BLaER1 treated with 17β-estradiol and CSF1 and Interleukin-3, amounts not matched to agents 10 nM and 100 nM (cell line): ENCODE data around the gene GSTO2.
A peak's percentile ranks its signal among the peaks of the same experiment; 100 is the strongest.

ENCODE experiments used
- H3K27ac ChIP-seq, 11 experiments: shearing (Covaris generic); formaldehyde crosslinking; 2 replicates each; pipeline ENCODE4 v1.8.1; 2022
- H3K27me3 ChIP-seq, 11 experiments: shearing (Covaris generic); formaldehyde crosslinking; 2 replicates each; pipeline ENCODE4 v1.8.1; 2022
- H3K36me3 ChIP-seq, 11 experiments: shearing (Covaris generic); formaldehyde crosslinking; 2 replicates each; pipeline ENCODE4 v1.8.1; 2022
- H3K4me1 ChIP-seq, 10 experiments: shearing (Covaris generic); formaldehyde crosslinking; 2 replicates each; pipeline ENCODE4 v1.8.1; 2022
- H3K4me2 ChIP-seq, 11 experiments: shearing (Covaris generic); formaldehyde crosslinking; 2 replicates each; pipeline ENCODE4 v1.8.1; 2022
- H3K4me3 ChIP-seq, 10 experiments: shearing (Covaris generic); formaldehyde crosslinking; 2 replicates each; pipeline ENCODE4 v1.8.1; 2022
- H3K9ac ChIP-seq, 11 experiments: shearing (Covaris generic); formaldehyde crosslinking; 2 replicates each; pipeline ENCODE4 v1.8.1; 2022
- H3K9me3 ChIP-seq, 11 experiments: shearing (Covaris generic); formaldehyde crosslinking; replicated peaks in 1 of 11; 2 replicates each; pipeline ENCODE4 v1.8.1; 2022
- H4K20me1 ChIP-seq, 11 experiments: shearing (Covaris generic); formaldehyde crosslinking; 2 replicates each; pipeline ENCODE4 v1.8.1; 2022
- Cebpa-rat ChIP-seq, 11 experiments: shearing (Covaris generic); IDR thresholded peaks; 2 replicates each; pipeline ENCODE4 v1.8.1; 2022

Gene GSTO2

DNA sequence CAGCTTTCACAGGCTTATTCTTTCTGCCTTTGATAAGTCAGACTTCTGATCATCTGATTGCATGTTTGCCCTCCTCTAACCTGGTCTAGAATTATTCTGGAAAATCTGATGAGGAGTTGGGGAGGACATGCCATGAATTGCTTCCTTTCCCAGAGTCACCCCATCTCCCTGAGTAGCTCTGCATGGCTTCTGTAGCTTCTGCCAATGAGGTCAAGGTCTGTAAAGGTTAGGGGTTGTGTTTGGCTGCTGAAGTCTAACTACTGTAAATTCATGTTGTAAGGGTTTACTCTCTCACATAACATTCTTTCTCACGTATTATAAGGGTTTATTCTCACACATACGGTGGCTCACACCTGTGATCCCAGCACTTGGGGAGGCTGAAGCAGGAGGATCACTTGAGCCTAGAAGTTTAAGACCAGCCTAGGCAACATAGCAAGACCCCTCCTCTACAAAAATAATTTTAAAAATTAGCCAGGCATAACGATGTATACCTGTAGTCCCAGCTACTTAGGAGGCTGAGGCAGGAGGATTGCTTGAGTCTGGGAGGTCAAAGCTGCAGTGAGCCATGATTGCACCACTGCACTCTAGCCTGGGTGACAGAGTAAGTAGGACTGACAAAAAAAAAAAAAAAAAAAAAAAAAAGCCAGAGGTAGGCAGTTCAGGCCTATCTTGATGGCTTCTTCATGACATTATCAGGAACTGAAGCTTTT, 10.7 kb downstream of the GSTO2 start:
- Histone ChIP-seq H3K36me3 (no peaks in the 10 kb centered on the region), H4K20me1 (no peaks in the 10 kb centered on the region), H3K9ac (no peak overlapping the region), H3K27me3 (peaks cover 8 to 18% (median 13%) of the 10 kb centered on the region in 11 experiments), H3K27ac (no peak overlapping the region), H3K4me3 (no peak overlapping the region), H3K4me2 (no peak overlapping the region), H3K4me1 (peaks cover 0 to 10% (median 4%) of the 10 kb centered on the region in 10 experiments; a peak in 10 of 20 replicates), H3K9me3 (no peaks in the 10 kb centered on the region)
- no peak for TF ChIP-seq Cebpa-rat (IDR thresholded peaks at IDR 0.05)

DNA sequence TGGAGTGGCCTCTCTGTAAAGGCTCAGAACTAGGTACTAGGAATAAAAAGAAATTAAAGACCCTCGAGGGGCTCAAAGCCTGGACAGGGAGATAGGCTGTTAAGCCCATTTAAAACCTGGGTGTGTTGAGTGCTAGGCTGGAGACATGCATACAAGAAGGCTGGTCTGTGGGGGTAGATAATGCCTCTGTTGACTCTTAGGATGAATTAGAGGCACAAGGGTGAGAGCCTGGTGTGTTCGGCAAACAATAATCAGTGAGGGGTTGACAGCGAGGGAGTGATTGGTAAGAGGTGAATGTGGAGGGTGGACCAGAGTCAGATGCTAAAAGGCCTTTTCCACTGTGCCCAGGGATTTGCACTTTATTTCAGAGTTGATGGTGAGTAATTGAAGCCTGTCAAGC, 12.7 kb downstream of the GSTO2 start:
- Histone ChIP-seq H3K27me3 (no peaks in the 10 kb centered on the region), H3K9me3 (no peaks in the 10 kb centered on the region), H3K36me3 (no peaks in the 10 kb centered on the region), H3K4me1 (peaks cover 0 to 7% (median 0%) of the 10 kb centered on the region in 10 experiments; a peak in 2 of 20 replicates), H3K4me2 (no peak overlapping the region), H3K27ac (no peak overlapping the region), H3K9ac (no peak overlapping the region), H4K20me1 (no peaks in the 10 kb centered on the region), H3K4me3 (no peak overlapping the region)
- TF ChIP-seq Cebpa-rat (IDR thresholded peaks at IDR 0.05): no peak

DNA sequence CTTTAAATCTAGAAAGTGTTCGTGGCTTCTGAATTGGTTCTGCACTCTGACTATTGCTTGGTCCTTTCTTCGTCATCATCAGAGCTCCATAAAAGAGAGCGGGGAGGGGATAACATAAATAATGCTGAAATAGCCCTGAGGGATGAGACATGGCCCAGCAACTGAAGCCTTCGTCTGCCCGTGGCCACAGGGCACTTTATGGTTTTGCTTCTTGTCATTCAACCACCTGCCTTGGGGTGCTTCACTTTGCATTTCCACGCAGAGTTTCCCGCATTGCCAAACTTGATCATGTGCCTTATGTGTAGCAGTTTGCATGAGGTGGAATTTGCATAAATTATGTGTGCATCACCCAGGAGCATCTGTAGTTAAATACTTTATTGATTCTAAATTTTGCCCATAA, 15.9 kb downstream of the GSTO2 start:
- H3K4me3 ChIP-seq: no peak overlapping the region
- no peak overlapping the region for H3K9ac ChIP-seq
- peaks cover 0 to 11% (median 0%) of the 10 kb centered on the region in 10 experiments; a peak in 2 of 20 replicates for H3K4me1 ChIP-seq
- no peaks in the 10 kb centered on the region for H4K20me1 ChIP-seq
- H3K36me3 ChIP-seq: no peaks in the 10 kb centered on the region
- H3K4me2 ChIP-seq: no peak overlapping the region
- TF ChIP-seq Cebpa-rat (IDR thresholded peaks at IDR 0.05): no peak
- H3K9me3 ChIP-seq: no peaks in the 10 kb centered on the region
- H3K27me3 ChIP-seq: no peaks in the 10 kb centered on the region
- H3K27ac ChIP-seq: no peak overlapping the region

DNA sequence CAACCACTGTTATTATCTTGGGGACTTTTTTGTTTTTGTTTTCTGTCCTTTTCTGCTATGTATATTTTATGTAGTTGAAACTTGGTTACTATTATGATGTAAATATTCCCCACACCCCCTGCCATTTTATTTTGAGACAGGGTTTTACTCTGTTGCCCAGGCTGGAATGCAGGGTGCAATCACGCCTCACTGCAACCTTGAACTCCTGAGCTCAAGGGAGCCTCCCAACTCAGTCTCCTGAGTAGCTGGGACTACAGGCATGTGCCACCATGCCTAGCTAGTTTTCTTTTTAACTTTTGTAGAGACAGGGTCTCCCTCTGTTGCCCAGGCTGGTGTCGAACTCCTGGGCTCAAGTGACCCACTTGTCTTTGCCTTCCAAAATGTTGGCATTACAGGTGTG, 18.0 kb downstream of the GSTO2 start:
- H3K4me1 ChIP-seq: peaks cover 0 to 23% (median 0%) of the 10 kb centered on the region in 10 experiments; a peak in 6 of 20 replicates
- no peak overlapping the region for H3K27ac ChIP-seq
- no peaks in the 10 kb centered on the region for H3K27me3 ChIP-seq
- no peak overlapping the region for H3K4me3 ChIP-seq
- no peaks in the 10 kb centered on the region for H4K20me1 ChIP-seq
- H3K9ac ChIP-seq: no peak overlapping the region
- no peaks in the 10 kb centered on the region for H3K9me3 ChIP-seq
- no peak overlapping the region for H3K4me2 ChIP-seq
- H3K36me3 ChIP-seq: no peaks in the 10 kb centered on the region
- no peak for TF ChIP-seq Cebpa-rat (IDR thresholded peaks at IDR 0.05)

DNA sequence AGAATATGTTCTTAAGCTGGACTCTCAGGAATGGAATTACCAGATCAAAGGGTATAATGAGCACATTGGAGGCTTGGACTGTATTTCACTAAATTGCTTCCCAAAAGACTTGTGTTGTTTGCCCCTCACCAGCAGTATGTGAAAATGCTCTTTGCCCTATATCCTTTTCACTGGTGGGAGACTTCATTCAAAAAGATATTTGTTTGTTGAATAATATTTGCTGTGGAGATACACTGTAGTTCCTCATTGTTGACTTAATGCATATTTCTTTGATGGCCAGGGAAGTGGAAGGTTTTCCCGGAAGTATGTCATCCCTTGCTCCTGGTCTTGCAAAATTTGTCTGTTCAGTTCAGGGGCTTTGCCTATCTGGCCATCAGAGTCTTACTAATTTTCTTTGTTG, 19.4 kb downstream of the GSTO2 start:
- H3K9ac ChIP-seq: no peak overlapping the region
- H3K4me3 ChIP-seq: no peak overlapping the region
- TF ChIP-seq Cebpa-rat (IDR thresholded peaks at IDR 0.05): no peak
- H4K20me1 ChIP-seq: no peaks in the 10 kb centered on the region
- H3K27ac ChIP-seq: no peak overlapping the region
- no peak overlapping the region for H3K4me2 ChIP-seq
- H3K4me1 ChIP-seq: peaks cover 0 to 30% (median 8%) of the 10 kb centered on the region in 10 experiments; a peak in 16 of 20 replicates
- H3K27me3 ChIP-seq: no peaks in the 10 kb centered on the region
- no peaks in the 10 kb centered on the region for H3K36me3 ChIP-seq
- H3K9me3 ChIP-seq: no peaks in the 10 kb centered on the region

DNA sequence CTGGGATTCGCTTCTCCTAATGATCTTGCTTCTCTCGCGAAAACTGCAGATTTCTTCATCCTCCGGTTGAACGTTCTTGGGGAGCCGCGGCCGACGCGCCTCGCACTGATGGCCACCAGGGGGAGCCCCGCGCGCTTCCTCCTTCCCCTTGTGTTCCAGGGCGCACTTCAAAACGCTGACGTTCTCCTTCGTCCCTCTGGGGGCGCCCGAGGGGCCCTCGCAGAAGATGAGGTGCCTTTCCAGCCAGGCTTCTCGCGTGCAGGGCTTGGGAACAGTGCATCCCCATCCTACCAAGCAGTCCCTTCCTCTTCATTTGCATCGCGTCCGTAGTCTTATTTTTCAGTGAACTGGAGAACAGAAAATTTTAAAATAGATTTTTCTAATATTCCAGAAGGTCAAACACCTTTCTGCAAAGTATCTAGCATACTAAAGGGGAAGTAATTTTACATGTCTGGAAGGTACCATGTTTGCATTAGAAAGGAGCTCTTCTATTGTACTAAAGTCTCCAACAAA, 22.5 kb downstream of the GSTO2 start:
- no peak for TF ChIP-seq Cebpa-rat (IDR thresholded peaks at IDR 0.05)
- H3K9me3 ChIP-seq: no peaks in the 10 kb centered on the region
- H3K4me2 ChIP-seq: peak overlapping the region in 4 of 11 experiments; percentile 23 to 48 (median 28); a peak in 6 of 22 replicates
- no peak overlapping the region for H3K9ac ChIP-seq
- H3K36me3 ChIP-seq: no peaks in the 10 kb centered on the region
- no peak overlapping the region for H3K27ac ChIP-seq
- H3K27me3 ChIP-seq: no peaks in the 10 kb centered on the region
- no peak overlapping the region for H3K4me3 ChIP-seq
- H4K20me1 ChIP-seq: no peaks in the 10 kb centered on the region
- H3K4me1 ChIP-seq: peaks cover 0 to 43% (median 14%) of the 10 kb centered on the region in 10 experiments; a peak in 16 of 20 replicates

DNA sequence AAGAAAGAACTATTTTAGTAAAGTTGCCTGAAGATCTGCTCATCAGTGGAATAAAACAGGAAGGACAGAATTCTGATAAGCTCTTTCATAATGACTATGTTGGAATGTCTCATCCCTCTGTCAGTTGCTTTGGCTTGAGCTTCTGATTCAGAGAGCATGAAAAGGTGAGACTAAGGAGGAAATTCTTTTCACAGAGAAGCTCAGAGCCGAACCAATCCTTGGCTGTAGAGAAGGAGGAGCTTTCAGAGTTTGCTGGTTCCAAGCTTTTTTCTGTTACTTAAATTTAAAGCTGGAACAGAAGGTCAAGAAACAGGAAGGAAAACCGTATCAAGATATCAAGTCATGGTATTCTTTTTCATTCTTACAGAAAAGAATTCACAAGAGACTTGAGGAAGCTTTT, 24.0 kb downstream of the GSTO2 start:
- H3K9me3 ChIP-seq: no peaks in the 10 kb centered on the region
- peak overlapping the region in 2 of 11 experiments; percentile 2 to 20; a peak in 4 of 22 replicates for H3K27ac ChIP-seq
- H3K27me3 ChIP-seq: no peaks in the 10 kb centered on the region
- H3K4me3 ChIP-seq: no peak overlapping the region
- H4K20me1 ChIP-seq: no peaks in the 10 kb centered on the region
- H3K9ac ChIP-seq: peak overlapping the region in 1 of 11 experiments; percentile 19; a peak in 1 of 22 replicates
- peaks cover 0 to 43% (median 14%) of the 10 kb centered on the region in 10 experiments; a peak in 16 of 20 replicates for H3K4me1 ChIP-seq
- no peak for TF ChIP-seq Cebpa-rat (IDR thresholded peaks at IDR 0.05)
- no peaks in the 10 kb centered on the region for H3K36me3 ChIP-seq
- H3K4me2 ChIP-seq: peak overlapping the region in 8 of 11 experiments; percentile 9 to 74 (median 40); a peak in 13 of 22 replicates

DNA sequence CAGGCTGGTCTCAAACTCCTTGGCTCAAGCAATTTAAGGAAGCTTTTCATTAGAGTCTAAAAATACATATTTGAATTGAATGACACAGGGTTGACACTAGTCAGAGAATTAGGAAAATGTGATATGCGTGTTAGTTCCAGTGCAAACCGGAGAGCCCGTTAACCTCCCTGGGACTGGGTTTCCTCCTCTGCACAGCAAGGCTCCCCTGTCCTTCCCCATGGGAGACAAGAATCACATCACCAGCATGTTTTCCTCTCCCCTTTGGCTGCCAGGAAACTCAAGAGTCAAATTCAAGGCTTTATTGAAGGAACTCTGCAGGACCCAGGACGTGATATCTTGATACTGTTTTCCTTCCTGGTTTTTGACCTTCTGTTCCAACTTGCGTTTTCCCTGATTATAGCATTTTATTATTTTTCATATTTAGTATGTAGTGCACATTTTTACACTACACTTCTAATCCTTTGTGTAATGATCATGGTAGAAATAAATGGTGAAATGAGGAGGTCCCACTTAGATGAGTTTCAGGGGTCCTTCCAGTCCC, 24.9 kb downstream of the GSTO2 start:
- Histone ChIP-seq H4K20me1 (no peaks in the 10 kb centered on the region), H3K9me3 (no peaks in the 10 kb centered on the region), H3K4me2 (peak overlapping the region in 5 of 11 experiments; percentile 33 to 74 (median 63); a peak in 11 of 22 replicates), H3K4me3 (no peak overlapping the region), H3K9ac (no peak overlapping the region), H3K27me3 (no peaks in the 10 kb centered on the region), H3K27ac (no peak overlapping the region), H3K36me3 (no peaks in the 10 kb centered on the region), H3K4me1 (peaks cover under 1 to 43% (median 14%) of the 10 kb centered on the region in 10 experiments; a peak in 16 of 20 replicates)
- TF ChIP-seq Cebpa-rat (IDR thresholded peaks at IDR 0.05): no peak

DNA sequence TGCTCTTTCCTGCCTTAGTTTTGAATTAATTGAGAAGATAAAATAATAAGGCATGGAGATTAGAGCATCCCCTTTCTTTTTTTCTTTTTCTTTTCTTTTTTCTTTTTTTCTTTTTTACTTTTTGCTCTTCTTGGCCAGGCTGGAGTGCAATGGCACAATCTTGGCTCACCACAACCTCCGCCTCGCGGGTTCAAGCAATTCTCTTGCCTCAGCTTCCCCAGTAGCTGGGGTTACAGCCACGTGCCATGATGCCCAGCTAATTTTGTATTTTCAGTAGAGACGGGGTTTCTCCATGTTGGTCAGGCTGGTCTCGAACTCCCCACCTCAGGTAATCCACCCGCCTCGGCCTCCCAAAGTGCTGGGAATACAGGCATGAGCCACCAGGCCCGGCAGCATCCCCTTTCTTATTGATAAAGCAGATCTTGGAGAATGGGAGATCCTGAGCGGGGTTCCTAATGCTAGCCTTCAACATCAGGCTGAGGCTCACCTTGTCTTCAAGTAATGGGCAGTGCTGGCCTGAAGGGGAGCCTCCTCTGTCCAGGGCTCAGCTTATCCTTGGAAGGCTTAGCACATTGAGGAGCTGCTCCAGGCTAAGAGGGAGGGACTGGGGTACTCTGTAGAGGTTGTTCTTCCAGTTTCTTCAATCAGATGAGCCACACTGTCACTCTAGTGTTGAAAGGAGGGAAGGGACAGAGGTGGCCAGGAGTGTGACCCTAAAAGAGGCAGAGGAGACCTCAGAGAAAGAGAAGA, 27.9 kb downstream of the GSTO2 start:
- Histone ChIP-seq H3K9ac (no peak overlapping the region), H3K36me3 (no peaks in the 10 kb centered on the region), H3K27me3 (no peaks in the 10 kb centered on the region), H3K9me3 (peaks cover 0 to 4% (median 0%) of the 10 kb centered on the region in 11 experiments; a peak in 5 of 22 replicates), H3K27ac (no peak overlapping the region), H4K20me1 (no peaks in the 10 kb centered on the region), H3K4me2 (no peak overlapping the region), H3K4me1 (peaks cover 0 to 33% (median 16%) of the 10 kb centered on the region in 10 experiments; a peak in 17 of 20 replicates), H3K4me3 (no peak overlapping the region)
- no peak for TF ChIP-seq Cebpa-rat (IDR thresholded peaks at IDR 0.05)
